ENCODE measurements around the gene STX17. TPM values are rescaled to one million over a fixed set of nuclear protein-coding genes. Genes with fewer than 3 reads are reported as not detected.

STX17 gene
- total RNA-seq, 4 donors from 2014 or later, result 34.6 to 66.9 (median 43.3) TPM

DNA sequence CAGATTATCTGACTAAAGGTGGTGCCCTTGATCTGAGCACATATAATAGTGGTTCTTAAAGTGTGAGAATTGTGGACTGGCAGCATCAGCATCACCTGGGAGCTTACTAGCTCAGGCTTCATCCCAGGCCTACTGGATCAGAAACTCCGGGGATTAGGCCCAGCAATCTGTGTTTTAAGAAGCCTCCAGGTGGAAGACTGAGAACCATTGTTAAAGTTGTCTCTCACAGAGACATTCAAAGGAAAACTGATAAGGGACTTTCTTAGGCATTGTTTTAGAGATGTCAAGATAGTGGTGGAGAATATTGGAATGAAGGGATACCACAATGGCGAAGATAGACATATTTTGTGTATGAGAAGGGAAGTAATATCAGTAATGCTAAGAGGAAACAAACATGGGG lies 59.5 kb downstream of the STX17 start:
- H3K27ac ChIP-seq, result no peak overlapping the region
- peaks cover 46% of the 10 kb centered on the region for H3K36me3 ChIP-seq
- WGBS, result 99% methylated on average over 2 of the region's 2 CpGs
- DNase-seq (ENCODE audit: low spot score in 2 of 2), result no peak
- H3K9me3 ChIP-seq, result no peaks in the 10 kb centered on the region
- no peaks in the 10 kb centered on the region for H3K27me3 ChIP-seq
- no peaks in the 10 kb centered on the region for H3K4me1 ChIP-seq
- H3K4me3 ChIP-seq, result no peak overlapping the region
- TF ChIP-seq, protein P1, sequence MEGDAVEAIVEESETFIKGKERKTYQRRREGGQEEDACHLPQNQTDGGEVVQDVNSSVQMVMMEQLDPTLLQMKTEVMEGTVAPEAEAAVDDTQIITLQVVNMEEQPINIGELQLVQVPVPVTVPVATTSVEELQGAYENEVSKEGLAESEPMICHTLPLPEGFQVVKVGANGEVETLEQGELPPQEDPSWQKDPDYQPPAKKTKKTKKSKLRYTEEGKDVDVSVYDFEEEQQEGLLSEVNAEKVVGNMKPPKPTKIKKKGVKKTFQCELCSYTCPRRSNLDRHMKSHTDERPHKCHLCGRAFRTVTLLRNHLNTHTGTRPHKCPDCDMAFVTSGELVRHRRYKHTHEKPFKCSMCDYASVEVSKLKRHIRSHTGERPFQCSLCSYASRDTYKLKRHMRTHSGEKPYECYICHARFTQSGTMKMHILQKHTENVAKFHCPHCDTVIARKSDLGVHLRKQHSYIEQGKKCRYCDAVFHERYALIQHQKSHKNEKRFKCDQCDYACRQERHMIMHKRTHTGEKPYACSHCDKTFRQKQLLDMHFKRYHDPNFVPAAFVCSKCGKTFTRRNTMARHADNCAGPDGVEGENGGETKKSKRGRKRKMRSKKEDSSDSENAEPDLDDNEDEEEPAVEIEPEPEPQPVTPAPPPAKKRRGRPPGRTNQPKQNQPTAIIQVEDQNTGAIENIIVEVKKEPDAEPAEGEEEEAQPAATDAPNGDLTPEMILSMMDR (IDR thresholded peaks at IDR 0.05), result no peak
- no peak for TF ChIP-seq POLR2AphosphoS5 (IDR thresholded peaks at IDR 0.05)
- no peak for TF ChIP-seq EP300 (IDR thresholded peaks at IDR 0.05)
- TF ChIP-seq POLR2A (IDR thresholded peaks at IDR 0.05), result no peak

DNA sequence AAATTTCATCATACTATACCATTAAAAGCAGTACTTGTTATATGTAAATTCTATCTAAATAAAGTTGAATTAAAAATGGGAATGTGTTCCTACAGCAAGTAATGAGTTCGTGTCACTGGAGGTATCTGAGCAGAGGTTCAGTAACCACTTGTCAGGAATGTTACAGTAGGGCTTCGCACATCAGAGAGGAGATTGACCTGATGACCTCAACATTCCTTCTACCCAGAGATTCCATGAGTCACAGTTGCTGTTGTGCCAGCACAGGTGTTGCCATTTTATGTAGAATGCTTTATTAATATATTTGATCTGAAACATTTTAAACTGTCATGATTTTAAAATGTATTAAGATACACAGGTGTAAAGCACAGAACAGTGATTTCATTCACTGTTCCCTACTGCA lies 60.3 kb downstream of the STX17 start:
- Histone ChIP-seq H3K4me1 (no peaks in the 10 kb centered on the region), H3K9me3 (no peaks in the 10 kb centered on the region), H3K4me3 (no peak overlapping the region), H3K36me3 (peaks cover 45% of the 10 kb centered on the region), H3K27ac (no peak overlapping the region), H3K27me3 (no peaks in the 10 kb centered on the region)
- TF ChIP-seq POLR2A (IDR thresholded peaks at IDR 0.05), result no peak
- TF ChIP-seq, protein P1 (IDR thresholded peaks at IDR 0.05), result no peak
- no peak for TF ChIP-seq EP300 (IDR thresholded peaks at IDR 0.05)
- no peak for TF ChIP-seq POLR2AphosphoS5 (IDR thresholded peaks at IDR 0.05)
- WGBS, result 54% methylated on average over 2 of the region's 2 CpGs
- DNase-seq (ENCODE audit: low spot score in 2 of 2), result no peak

DNA sequence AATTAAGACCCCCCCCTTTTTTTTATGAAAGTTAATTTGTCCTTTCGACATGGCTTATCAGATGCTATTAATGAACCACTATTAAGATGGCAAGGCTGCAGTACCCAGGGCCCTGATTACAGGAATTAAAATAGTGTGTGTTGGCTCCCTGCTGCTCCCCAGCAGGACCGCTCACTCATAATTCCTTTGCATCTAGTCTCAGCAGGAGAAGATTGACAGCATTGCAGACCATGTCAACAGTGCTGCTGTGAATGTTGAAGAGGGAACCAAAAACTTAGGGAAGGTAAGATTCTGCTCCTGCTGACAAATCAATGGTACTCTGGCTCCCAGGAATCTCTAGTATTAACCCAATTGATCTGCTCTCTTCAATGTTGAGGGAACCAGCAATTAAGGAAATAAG lies 61.0 kb downstream of the STX17 start:
- no peaks in the 10 kb centered on the region for H3K4me1 ChIP-seq
- no peaks in the 10 kb centered on the region for H3K27me3 ChIP-seq
- no peak for DNase-seq (ENCODE audit: low spot score in 2 of 2)
- no peak overlapping the region for H3K4me3 ChIP-seq
- H3K27ac ChIP-seq, result no peak overlapping the region
- 85% methylated on average over 2 of the region's 2 CpGs for WGBS
- TF ChIP-seq, protein P1 (IDR thresholded peaks at IDR 0.05), result no peak
- TF ChIP-seq EP300 (IDR thresholded peaks at IDR 0.05) (no peak), POLR2AphosphoS5 (IDR thresholded peaks at IDR 0.05) (no peak), POLR2A (IDR thresholded peaks at IDR 0.05) (no peak)
- H3K36me3 ChIP-seq, result peaks cover 45% of the 10 kb centered on the region
- no peaks in the 10 kb centered on the region for H3K9me3 ChIP-seq

DNA sequence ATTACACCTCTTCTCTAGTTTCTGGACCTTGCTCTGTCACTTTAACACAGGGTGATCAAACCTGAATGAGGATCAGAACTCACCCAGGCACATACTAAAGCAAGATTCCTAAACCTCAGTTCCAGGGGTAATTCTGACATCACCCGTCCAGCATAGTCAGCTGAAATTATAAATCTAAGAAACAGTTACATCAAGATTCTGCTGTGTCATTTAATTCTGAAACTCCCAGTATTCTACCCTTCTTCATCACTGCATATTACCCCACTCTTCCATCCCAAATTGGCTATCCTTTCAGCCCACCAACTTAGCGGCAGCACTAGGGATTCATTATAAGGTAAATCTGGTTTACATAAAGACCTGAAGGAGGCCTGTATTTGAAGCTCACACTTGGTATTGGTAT lies 64.0 kb downstream of the STX17 start:
- H3K27ac ChIP-seq, result no peak overlapping the region
- no peak overlapping the region for H3K4me3 ChIP-seq
- peaks cover 36% of the 10 kb centered on the region for H3K36me3 ChIP-seq
- DNase-seq (ENCODE audit: low spot score in 2 of 2), result no peak
- TF ChIP-seq, protein P1 (IDR thresholded peaks at IDR 0.05), result no peak
- TF ChIP-seq POLR2AphosphoS5 (IDR thresholded peaks at IDR 0.05) (no peak), EP300 (IDR thresholded peaks at IDR 0.05) (no peak), POLR2A (IDR thresholded peaks at IDR 0.05) (no peak)
- no peaks in the 10 kb centered on the region for H3K9me3 ChIP-seq
- no peaks in the 10 kb centered on the region for H3K27me3 ChIP-seq
- no peaks in the 10 kb centered on the region for H3K4me1 ChIP-seq
- WGBS, result 98% methylated on average over 2 of the region's 2 CpGs

DNA sequence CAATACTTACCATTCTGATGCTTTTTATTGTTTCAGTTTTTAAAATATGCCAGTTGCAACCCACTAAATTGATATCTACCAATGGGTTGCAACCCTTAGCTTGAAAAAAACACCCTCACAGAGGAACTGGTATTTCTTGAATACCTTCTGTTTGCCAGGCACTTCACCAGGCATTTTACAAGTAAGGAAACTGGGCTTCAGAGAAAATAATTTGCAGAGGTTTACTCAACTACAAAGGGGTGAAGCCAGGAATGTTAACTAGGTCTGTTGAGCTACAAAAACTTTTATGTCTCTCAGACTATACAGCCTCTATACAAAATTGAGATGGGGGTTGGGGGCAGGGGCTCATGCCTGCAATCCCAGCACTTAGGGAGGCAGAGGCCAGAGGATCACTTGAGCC lies 65.0 kb downstream of the STX17 start:
- Histone ChIP-seq H3K4me1 (no peaks in the 10 kb centered on the region), H3K9me3 (no peaks in the 10 kb centered on the region), H3K36me3 (peaks cover 36% of the 10 kb centered on the region), H3K4me3 (no peak overlapping the region), H3K27me3 (no peaks in the 10 kb centered on the region), H3K27ac (no peak overlapping the region)
- no peak for DNase-seq (ENCODE audit: low spot score in 2 of 2)
- TF ChIP-seq POLR2A (IDR thresholded peaks at IDR 0.05), result no peak
- no peak for TF ChIP-seq EP300 (IDR thresholded peaks at IDR 0.05)
- TF ChIP-seq POLR2AphosphoS5 (IDR thresholded peaks at IDR 0.05), result no peak
- TF ChIP-seq, protein P1 (IDR thresholded peaks at IDR 0.05), result no peak
